Natural killer cell (primary cell): ENCODE results near the gene MRPL36. TPM values are rescaled to one million over a fixed set of nuclear protein-coding genes. Genes with fewer than 3 reads are reported as not detected.

Experiments
- ATAC-seq, 3 donors: fragments of 150-1000 bp in 2 of 3; fragments of 200-7000 bp in 1 of 3; cut with Tn5 transposase; 1 replicate in 1 of 3; 2 replicates in 2 of 3; pipeline ENCODE4 v1.10.0; 2021; ENCODE audit warnings: mild to moderate bottlenecking in 2 of 3, moderate library complexity in 2 of 3
- DNase-seq, 2 donors: peaks; one replicate each; pipeline versions ENCODE4 v3.0.0 to v3.0.0-alpha.2; 2013 to 2021; ENCODE audit warnings: mixed read lengths in 1 of 2
- H3K27ac ChIP-seq: one replicate; pipeline ENCODE4 v1.5.1; 2013; ENCODE audit warnings: mild to moderate bottlenecking, low read length
- H3K27me3 ChIP-seq: one replicate; pipeline ENCODE4 v1.6.1; 2013; ENCODE audit warnings: low read length; ENCODE audit not compliant: control insufficient read depth, insufficient read depth
- H3K36me3 ChIP-seq: one replicate; pipeline ENCODE4 v1.6.1; 2013; ENCODE audit warnings: low read length; ENCODE audit not compliant: control insufficient read depth, insufficient read depth
- H3K4me1 ChIP-seq: one replicate; pipeline ENCODE4 v1.6.1; 2013; ENCODE audit warnings: low read length; ENCODE audit not compliant: control insufficient read depth, insufficient read depth
- H3K4me3 ChIP-seq: one replicate; pipeline ENCODE4 v1.5.1; 2013; ENCODE audit warnings: low read length
- H3K9me3 ChIP-seq: one replicate; pipeline ENCODE4 v1.6.1; 2013; ENCODE audit warnings: low read length; ENCODE audit not compliant: control insufficient read depth, insufficient read depth
- H3K27ac Mint-ChIP-seq, 2 donors: one replicate each; pipeline ENCODE4 v1.8.0; 2022; ENCODE audit warnings: mild to moderate bottlenecking in 2 of 2, mixed read lengths in 2 of 2, moderate library complexity in 1 of 2
- H3K27me3 Mint-ChIP-seq, 2 donors: one replicate each; pipeline ENCODE4 v1.8.0; 2022; ENCODE audit warnings: low read depth in 2 of 2, mixed read lengths in 2 of 2
- H3K36me3 Mint-ChIP-seq: one replicate; pipeline ENCODE4 v1.8.0; 2022; ENCODE audit warnings: mixed read lengths
- H3K4me1 Mint-ChIP-seq, 2 donors: one replicate each; pipeline ENCODE4 v1.8.0; 2022; ENCODE audit warnings: mixed read lengths in 2 of 2
- H3K4me3 Mint-ChIP-seq: one replicate; pipeline ENCODE4 v1.8.0; 2022; ENCODE audit warnings: mild to moderate bottlenecking, moderate library complexity, mixed read lengths
- H3K9me3 Mint-ChIP-seq, 2 donors: one replicate each; pipeline ENCODE4 v1.8.0; 2022; ENCODE audit warnings: mixed read lengths in 2 of 2
- CTCF ChIP-seq: fragments of 200-600 bp; IDR thresholded peaks from one replicate; pipeline ENCODE4 v1.8.0; 2022; ENCODE audit warnings: antibody characterized with exemption
- WGBS: methylation state at CpG from one replicate; pipeline ENCODE4 v1.1.7; 2013; ENCODE audit warnings: missing lambda C conversion rate; ENCODE audit not compliant: insufficient coverage; 5-methylcytosine and 5-hydroxymethylcytosine counted together
- intact Hi-C: fragments of 100-400 bp; cut with micrococcal nuclease; formaldehyde crosslinking; loops from one replicate; pipeline ENCODE4 v1.14.2; 2022
- total RNA-seq, 4 donors: library from RNA; stranded (reverse); fragments of 120-200 nt in 1 of 4; gene quantifications; one replicate each; pipeline versions ENCODE4 v1.2.3 to v1.2.4, GENCODE V29; 2013 to 2022

MRPL36 gene
- total RNA-seq, 3 donors from 2014 or later (not counting 1 experiment from before 2014, with no cell fraction given), result 14.1 to 21.2 (median 17.1) TPM

DNA sequence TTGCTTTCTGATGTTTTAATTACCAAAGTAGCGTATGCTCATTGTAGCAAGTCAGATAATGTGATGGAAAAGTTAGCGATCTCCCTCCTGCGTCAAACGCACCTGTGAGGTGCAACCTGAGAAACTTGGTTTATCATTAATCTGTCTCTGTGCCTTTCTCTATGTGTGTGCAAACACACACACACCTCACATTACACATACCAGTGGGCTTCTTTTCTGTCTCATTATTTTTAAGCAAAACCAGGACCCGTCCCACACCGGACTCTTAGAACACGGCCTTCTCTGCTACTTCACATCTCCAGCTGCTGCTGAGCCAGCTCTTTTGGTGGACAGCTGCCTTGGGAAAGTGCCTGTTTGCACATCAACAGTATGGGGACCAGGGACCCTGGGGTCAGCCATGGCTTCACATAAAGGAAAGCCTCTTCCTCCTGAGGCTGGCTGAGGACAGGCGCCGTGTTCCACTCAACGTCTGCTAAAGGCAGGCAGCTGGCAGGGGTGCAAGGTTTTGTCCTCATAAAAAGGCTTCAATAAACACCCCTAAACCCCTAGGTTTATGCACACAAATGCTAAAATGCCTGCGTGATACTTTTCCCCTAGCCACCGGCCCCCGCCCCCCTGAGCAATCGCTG, 44.2 kb downstream of the MRPL36 start:
- peaks cover 0 to 6% of the 10 kb centered on the region in 2 donors for H3K27me3 Mint-ChIP-seq
- 84% methylated on average over 14 of the region's 14 CpGs for WGBS
- no peak for ATAC-seq
- H3K36me3 Mint-ChIP-seq, result no peaks in the 10 kb centered on the region
- no peaks in the 10 kb centered on the region for H3K4me1 ChIP-seq
- no peaks in the 10 kb centered on the region for H3K9me3 ChIP-seq
- H3K4me3 ChIP-seq, result no peak overlapping the region
- DNase-seq, result no peak
- H3K4me3 Mint-ChIP-seq, result no peak overlapping the region
- intact Hi-C loops, result no loop called here
- no peaks in the 10 kb centered on the region for H3K4me1 Mint-ChIP-seq
- no peak overlapping the region for H3K27ac Mint-ChIP-seq
- H3K9me3 Mint-ChIP-seq, result no peaks in the 10 kb centered on the region
- no peak overlapping the region for H3K27ac ChIP-seq
- H3K36me3 ChIP-seq, result no peaks in the 10 kb centered on the region
- TF ChIP-seq CTCF, result no peak
- no peaks in the 10 kb centered on the region for H3K27me3 ChIP-seq

DNA sequence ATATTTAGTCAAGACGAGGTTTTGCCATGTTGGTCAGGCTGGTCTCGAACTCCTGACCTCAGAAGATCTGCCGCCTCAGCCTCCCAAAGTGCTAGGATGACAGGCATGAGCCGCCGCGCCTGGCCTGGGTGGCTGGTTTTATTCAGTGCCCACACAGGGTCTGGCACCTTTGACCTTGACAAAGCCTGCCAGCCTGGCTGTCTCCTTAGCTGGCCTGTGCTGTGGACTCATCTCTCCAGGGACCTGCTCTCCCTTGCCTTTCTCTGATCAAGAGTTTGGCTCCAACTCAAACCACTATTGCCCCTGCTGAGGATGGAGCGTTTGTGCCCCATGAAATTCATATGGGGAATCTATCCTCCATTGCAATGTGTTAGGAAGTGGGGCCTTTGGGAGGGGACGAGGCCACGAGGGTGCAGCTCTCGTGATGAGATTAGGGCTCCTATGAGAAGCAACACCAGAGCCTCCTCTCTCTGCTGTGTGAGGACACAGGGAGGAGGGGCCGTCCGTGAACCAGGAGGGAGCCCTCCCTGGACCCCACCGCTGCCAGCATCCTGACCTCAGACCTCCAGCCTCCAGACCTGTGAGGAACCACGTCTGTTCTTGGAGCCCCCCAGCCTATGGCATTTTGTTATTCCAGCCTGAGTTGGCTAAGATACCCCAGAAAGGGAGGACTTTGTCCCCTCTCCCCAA, 45.0 kb downstream of the MRPL36 start:
- intact Hi-C loops, result no loop called here
- Histone ChIP-seq H3K4me1 (no peaks in the 10 kb centered on the region), H3K9me3 (no peaks in the 10 kb centered on the region), H3K36me3 (no peaks in the 10 kb centered on the region), H3K27ac (no peak overlapping the region), H3K27me3 (no peaks in the 10 kb centered on the region), H3K4me3 (no peak overlapping the region)
- Mint-ChIP-seq H3K4me1 (no peaks in the 10 kb centered on the region), H3K4me3 (no peak overlapping the region), H3K36me3 (no peaks in the 10 kb centered on the region), H3K27ac (no peak overlapping the region), H3K9me3 (no peaks in the 10 kb centered on the region), H3K27me3 (peaks cover 0 to 6% of the 10 kb centered on the region in 2 donors)
- no peak for TF ChIP-seq CTCF
- no peak for DNase-seq
- no peak for ATAC-seq
- 84% methylated on average over 13 of the region's 14 CpGs for WGBS

- Mint-ChIP-seq H3K4me3 (no peak overlapping the region), H3K4me1 (no peaks in the 10 kb centered on the region), H3K27ac (no peak overlapping the region), H3K9me3 (no peaks in the 10 kb centered on the region), H3K27me3 (peaks cover 0 to 6% of the 10 kb centered on the region in 2 donors), H3K36me3 (no peaks in the 10 kb centered on the region)
- no peak for ATAC-seq
- intact Hi-C loops, result no loop called here
- Histone ChIP-seq H3K9me3 (no peaks in the 10 kb centered on the region), H3K4me1 (no peaks in the 10 kb centered on the region), H3K27ac (no peak overlapping the region), H3K36me3 (no peaks in the 10 kb centered on the region), H3K27me3 (no peaks in the 10 kb centered on the region), H3K4me3 (no peak overlapping the region)
- no peak for TF ChIP-seq CTCF
- 86% methylated on average over 8 of the region's 8 CpGs for WGBS
- no peak for DNase-seq
Observed at GRCh38 chr5:1753490-1753889, 46.1 kb downstream of the MRPL36 start.
